ENCODE results near the gene SLC22A23. TPM values are rescaled to one million over a fixed set of nuclear protein-coding genes. Genes with fewer than 3 reads are reported as not detected.

The SLC22A23 gene
- total RNA-seq, 1 experiment from 2014 or later, result 2.7 TPM

GRCh38 chr6:3417473-3417872 is 39.4 kb downstream of the SLC22A23 start:
- Histone ChIP-seq H3K36me3 (no peaks in the 10 kb centered on the region), H3K27ac (no peak overlapping the region), H3K9me3 (replicated peaks) (peaks cover 2% of the 10 kb centered on the region; the same call in 1 of the 2 replicates), H3K4me1 (replicated peaks) (peaks cover 21% of the 10 kb centered on the region), H3K4me3 (no peak overlapping the region), H3K27me3 (replicated peaks) (no peaks in the 10 kb centered on the region)
- DNase-seq (ENCODE audit: low read depth in 1 of 2, low spot score in 2 of 2), result no peak

DNA sequence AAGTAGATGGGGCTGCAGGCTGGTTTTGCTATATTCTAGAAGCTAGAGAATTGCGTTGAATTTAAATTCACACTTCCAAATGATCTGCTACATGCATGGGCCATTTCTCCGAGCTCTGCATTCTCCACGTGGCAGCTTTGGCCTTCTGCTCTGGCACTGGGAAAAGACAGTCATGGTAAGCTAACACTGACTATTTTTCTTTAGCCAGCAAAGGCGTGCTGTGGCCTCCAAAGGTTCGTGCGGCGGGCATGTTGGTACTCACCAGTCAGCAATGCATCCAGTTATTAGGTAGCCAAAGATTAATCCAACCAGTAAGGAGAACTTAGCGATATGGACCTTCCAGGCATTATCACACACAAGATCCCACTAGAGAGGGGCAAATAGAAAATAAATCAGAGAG is 41.4 kb downstream of the SLC22A23 start:
- peaks cover 3% of the 10 kb centered on the region; the same call in 1 of the 2 replicates for H3K9me3 ChIP-seq (replicated peaks)
- H3K36me3 ChIP-seq, result no peaks in the 10 kb centered on the region
- H3K27ac ChIP-seq, result no peak overlapping the region
- no peaks in the 10 kb centered on the region for H3K27me3 ChIP-seq (replicated peaks)
- peaks cover 16% of the 10 kb centered on the region for H3K4me1 ChIP-seq (replicated peaks)
- H3K4me3 ChIP-seq, result no peak overlapping the region
- DNase-seq (ENCODE audit: low read depth in 1 of 2, low spot score in 2 of 2), result no peak

DNA sequence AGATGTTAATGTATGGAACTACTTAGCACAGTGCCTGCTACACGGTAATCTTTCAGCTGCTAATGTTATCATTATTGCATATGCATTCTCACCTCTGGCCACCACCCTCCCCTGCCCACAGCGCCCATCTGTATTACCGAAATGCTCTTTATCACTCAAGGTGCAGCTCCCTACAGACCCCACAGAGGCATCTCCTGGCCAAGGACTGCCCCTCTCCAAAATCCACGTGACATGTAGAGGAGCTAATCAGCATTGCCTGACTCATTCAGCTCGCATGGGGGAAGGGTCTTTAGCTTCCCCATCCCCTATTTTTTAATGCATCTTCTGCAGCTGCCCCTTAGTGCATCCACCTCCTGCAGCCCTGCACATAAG is 41.8 kb downstream of the SLC22A23 start:
- DNase-seq (ENCODE audit: low read depth in 1 of 2, low spot score in 2 of 2), result no peak
- H3K27ac ChIP-seq, result no peak overlapping the region
- H3K4me1 ChIP-seq (replicated peaks), result peaks cover 14% of the 10 kb centered on the region
- H3K9me3 ChIP-seq (replicated peaks), result peaks cover 3% of the 10 kb centered on the region; the same call in 1 of the 2 replicates
- no peaks in the 10 kb centered on the region for H3K36me3 ChIP-seq
- H3K4me3 ChIP-seq, result no peak overlapping the region
- no peaks in the 10 kb centered on the region for H3K27me3 ChIP-seq (replicated peaks)

DNA sequence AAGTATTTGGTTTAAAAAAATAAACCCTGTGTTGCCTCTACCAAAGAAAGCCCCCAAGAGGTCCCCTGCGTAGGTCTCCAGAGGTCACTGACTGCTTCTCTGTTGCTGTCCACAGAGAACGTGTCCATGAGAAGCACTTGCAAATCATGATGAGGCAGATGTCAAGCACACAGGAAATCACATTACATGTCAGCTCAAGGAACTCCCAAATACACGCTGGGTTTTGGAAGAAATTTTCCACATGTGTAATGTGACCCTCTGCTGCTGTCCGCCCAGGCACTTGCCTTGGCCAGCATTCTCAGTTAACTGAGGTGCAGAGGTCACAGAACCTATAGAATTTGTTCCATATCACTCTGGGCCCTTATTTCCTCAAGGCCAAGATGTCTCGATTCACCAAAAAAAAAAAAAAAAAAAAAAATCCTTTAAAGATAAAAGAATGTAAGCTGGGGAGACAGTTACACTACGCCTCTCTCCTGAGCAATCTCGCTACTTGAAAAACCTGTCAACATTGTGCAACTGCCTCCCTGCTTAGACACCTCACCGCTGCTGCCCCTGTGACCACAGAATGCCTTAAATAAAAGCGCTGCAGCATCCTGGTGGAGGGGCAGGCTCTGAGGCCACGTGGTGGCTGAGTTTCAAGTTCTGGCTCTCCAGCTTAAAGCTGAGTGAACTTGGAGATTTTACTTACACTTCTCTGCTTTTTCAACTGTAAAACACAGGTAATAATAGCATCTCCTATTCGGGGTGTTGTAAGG is 42.3 kb downstream of the SLC22A23 start:
- Histone ChIP-seq H3K27me3 (replicated peaks) (no peaks in the 10 kb centered on the region), H3K4me3 (no peak overlapping the region), H3K9me3 (replicated peaks) (peaks cover 3% of the 10 kb centered on the region; the same call in 1 of the 2 replicates), H3K27ac (no peak overlapping the region), H3K36me3 (no peaks in the 10 kb centered on the region), H3K4me1 (replicated peaks) (peaks cover 8% of the 10 kb centered on the region)
- DNase-seq (ENCODE audit: low read depth in 1 of 2, low spot score in 2 of 2), result no peak

GRCh38 chr6:3413592-3413991 is 43.3 kb downstream of the SLC22A23 start:
- H3K4me1 ChIP-seq (replicated peaks), result peaks cover 6% of the 10 kb centered on the region; the same call in 1 of the 2 replicates
- H3K4me3 ChIP-seq, result no peak overlapping the region
- no peak overlapping the region for H3K27ac ChIP-seq
- no peak for DNase-seq (ENCODE audit: low read depth in 1 of 2, low spot score in 2 of 2)
- no peaks in the 10 kb centered on the region for H3K27me3 ChIP-seq (replicated peaks)
- H3K9me3 ChIP-seq (replicated peaks), result peaks cover 3% of the 10 kb centered on the region; the same call in 1 of the 2 replicates
- no peaks in the 10 kb centered on the region for H3K36me3 ChIP-seq

- Histone ChIP-seq H3K9me3 (replicated peaks) (peaks cover 3% of the 10 kb centered on the region; the same call in 1 of the 2 replicates), H3K4me1 (replicated peaks) (peaks cover 6% of the 10 kb centered on the region; the same call in 1 of the 2 replicates), H3K27me3 (replicated peaks) (no peaks in the 10 kb centered on the region), H3K27ac (no peak overlapping the region), H3K36me3 (no peaks in the 10 kb centered on the region), H3K4me3 (no peak overlapping the region)
- no peak for DNase-seq (ENCODE audit: low read depth in 1 of 2, low spot score in 2 of 2)
These were observed 43.9 kb downstream of the SLC22A23 start for GRCh38 chr6:3412779-3413500.

DNA sequence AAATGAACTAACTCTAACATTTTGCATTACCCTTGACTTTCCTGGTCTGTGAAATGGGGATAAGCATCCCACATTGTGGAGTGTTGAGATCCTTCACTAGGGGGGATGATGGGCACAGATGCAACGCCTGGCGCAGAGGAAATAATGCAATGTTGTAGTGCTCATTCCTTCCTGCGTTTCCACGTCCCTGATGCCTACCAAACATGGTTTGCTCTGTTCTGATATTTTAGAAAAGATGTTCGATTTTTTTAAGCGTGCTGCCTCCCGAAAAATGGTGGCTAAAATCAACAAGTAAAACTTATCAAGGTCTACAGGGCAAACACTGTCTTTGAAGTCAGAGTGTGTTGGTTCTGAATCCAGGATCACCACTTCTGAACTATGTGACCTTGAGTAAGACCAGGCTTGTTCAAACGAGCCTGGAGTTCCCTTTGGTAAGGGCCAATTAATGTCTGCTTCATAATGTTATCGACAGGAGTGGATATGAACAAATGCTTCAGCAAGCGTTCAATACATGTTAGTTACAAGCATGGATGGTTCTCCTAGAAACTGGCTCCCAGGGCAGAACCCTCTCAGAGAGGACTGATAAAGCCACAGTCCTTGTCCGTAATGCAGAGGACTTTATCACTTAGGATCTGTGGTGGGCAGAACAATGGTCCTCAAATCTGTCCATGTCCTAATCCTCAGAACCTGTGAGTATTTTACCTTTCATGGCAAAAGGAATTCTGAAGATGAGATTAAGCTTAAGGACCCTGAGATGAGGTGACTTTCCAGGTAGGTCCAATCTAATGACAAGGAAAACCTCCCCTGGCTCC is 44.7 kb downstream of the SLC22A23 start:
- no peaks in the 10 kb centered on the region for H3K27me3 ChIP-seq (replicated peaks)
- DNase-seq (ENCODE audit: low read depth in 1 of 2, low spot score in 2 of 2), result no peak

DNA sequence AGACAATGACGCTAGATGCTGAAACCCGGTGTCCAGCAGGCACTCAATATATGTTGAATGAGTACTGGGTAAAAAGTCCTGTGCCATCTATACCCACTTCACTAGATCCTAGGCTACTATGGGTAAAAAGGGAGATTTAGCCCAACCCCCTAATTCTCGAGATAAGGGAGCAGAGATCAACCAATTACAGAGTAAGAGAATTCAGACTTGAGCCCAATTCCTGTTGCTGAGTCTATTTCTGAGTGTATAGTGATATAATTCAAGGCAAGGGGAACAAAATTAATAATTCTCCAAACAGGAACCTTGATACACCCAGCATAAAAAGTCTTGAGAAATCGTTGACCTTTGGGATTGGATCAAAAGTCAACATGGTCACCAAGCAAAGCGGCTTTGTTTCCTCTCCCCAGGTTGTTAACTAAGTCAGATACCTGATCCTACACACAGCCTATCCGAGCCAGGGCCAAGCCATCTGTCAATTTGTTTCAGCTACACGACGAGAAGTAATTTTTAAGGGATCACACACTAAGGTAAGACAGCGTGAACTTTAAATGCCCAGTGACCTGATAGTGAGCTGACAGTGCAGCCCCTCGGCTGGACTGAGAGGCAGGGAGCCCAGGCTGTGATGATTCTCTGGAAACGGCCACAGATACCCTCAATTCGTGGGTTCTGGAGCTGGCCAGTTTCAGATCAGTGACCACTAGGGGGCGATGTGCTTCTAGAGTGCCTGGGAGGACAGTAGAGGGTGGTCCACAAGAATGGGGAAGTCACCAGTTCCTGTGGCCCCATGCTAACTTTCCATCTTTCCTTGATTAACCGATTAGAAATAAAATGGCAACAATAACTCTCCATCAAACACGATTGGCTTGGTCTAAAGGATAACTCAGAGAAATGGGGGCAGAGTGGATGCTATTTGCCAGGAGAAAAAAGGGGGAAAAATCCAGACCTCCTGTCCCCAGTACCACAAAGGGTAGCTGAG is 46.2 kb downstream of the SLC22A23 start:
- Histone ChIP-seq H3K4me1 (replicated peaks) (peaks cover 6% of the 10 kb centered on the region; the same call in 1 of the 2 replicates), H3K27me3 (replicated peaks) (no peaks in the 10 kb centered on the region), H3K4me3 (no peak overlapping the region), H3K27ac (no peak overlapping the region), H3K36me3 (no peaks in the 10 kb centered on the region), H3K9me3 (replicated peaks) (peaks cover 3% of the 10 kb centered on the region; the same call in 1 of the 2 replicates)
- DNase-seq (ENCODE audit: low read depth in 1 of 2, low spot score in 2 of 2), result peak; percentile 59 to 76

More for the DNA sequence above, 44.7 kb downstream of the SLC22A23 start:
- Histone ChIP-seq H3K4me3 (no peak overlapping the region), H3K36me3 (no peaks in the 10 kb centered on the region), H3K4me1 (replicated peaks) (peaks cover 6% of the 10 kb centered on the region; the same call in 1 of the 2 replicates), H3K27ac (no peak overlapping the region), H3K9me3 (replicated peaks) (peaks cover 3% of the 10 kb centered on the region; the same call in 1 of the 2 replicates)

DNA sequence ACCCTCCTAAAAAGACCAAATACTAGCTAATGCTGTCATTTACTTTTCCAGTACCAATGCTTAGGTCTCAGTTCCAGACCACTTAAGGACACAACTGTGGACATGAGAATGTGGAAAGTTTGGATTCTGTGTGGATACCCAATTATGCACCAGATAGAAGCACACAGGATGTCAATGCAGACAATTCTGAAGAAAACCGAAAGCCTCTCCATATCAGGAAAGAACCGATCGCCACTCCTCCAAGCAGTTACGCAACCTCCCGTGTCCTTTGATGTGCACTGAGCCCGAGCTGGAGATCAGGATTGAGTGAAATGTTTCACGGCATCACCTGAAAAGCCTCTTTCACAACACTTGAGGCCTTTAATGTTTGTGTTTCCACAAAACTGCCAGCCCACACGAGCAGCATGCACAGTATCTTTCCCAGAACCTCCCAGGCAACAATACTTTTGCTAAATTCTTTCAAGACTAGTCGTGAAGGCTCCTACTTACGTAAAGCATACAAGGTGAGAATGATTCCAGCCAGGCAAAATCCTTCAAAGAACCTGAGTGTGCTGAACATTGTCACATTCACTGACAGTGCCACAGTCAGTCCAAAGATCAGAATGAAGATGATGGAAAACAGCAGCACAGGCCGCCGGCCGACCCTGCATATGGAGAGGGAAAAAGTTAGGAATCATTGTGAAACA is 47.0 kb downstream of the SLC22A23 start:
- no peak overlapping the region for H3K27ac ChIP-seq
- DNase-seq (ENCODE audit: low read depth in 1 of 2, low spot score in 2 of 2), result no peak
- peaks cover 3% of the 10 kb centered on the region; the same call in 1 of the 2 replicates for H3K9me3 ChIP-seq (replicated peaks)

DNA sequence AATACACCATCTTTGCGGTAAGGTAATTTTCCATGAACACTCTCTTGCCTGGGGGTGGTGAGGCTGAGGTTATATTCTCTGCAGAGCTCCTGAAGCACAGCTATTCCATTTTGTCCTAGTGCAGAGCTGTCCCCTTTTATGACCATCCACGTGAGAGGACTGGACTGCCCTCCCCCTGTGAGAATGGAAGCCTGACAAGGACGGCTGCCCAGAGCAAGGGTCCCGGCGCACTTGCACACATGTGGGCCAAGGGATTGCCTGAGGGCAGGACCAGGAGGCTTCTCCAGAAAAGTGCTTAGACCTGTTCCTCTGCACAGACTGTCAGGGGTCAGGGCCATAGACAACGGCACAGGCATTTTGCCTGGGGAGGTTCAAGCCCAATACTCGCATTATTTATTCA is 48.2 kb downstream of the SLC22A23 start:
- H3K27ac ChIP-seq, result no peak overlapping the region
- DNase-seq (ENCODE audit: low read depth in 1 of 2, low spot score in 2 of 2), result no peak
- peaks cover 11% of the 10 kb centered on the region for H3K4me1 ChIP-seq (replicated peaks)
- H3K36me3 ChIP-seq, result no peaks in the 10 kb centered on the region
- H3K9me3 ChIP-seq (replicated peaks), result peaks cover 3% of the 10 kb centered on the region; the same call in 1 of the 2 replicates
- H3K27me3 ChIP-seq (replicated peaks), result no peaks in the 10 kb centered on the region
- H3K4me3 ChIP-seq, result no peak overlapping the region

More for the DNA sequence above, 47.0 kb downstream of the SLC22A23 start:
- Histone ChIP-seq H3K4me1 (replicated peaks) (peaks cover 11% of the 10 kb centered on the region), H3K4me3 (no peak overlapping the region), H3K36me3 (no peaks in the 10 kb centered on the region), H3K27me3 (replicated peaks) (no peaks in the 10 kb centered on the region)

- Histone ChIP-seq H3K4me1 (replicated peaks) (peaks cover 11% of the 10 kb centered on the region), H3K36me3 (no peaks in the 10 kb centered on the region), H3K9me3 (replicated peaks) (peaks cover 3% of the 10 kb centered on the region; the same call in 1 of the 2 replicates), H3K27me3 (replicated peaks) (no peaks in the 10 kb centered on the region), H3K4me3 (no peak overlapping the region), H3K27ac (no peak overlapping the region)
- no peak for DNase-seq (ENCODE audit: low read depth in 1 of 2, low spot score in 2 of 2)
These were observed 49.0 kb downstream of the SLC22A23 start for GRCh38 chr6:3407840-3408239.

Data from SJSA1 (cell line).